Activated effector memory CD4-positive, alpha-beta T cell treated with Interleukin-2 at 50 U/mL for 16 hours (primary cell): ENCODE results near the gene SSTR3.
"Not testable (repeated sequence)": the region's sequence is repeated elsewhere in the genome, so short reads cannot be mapped to it uniquely, and the experiment has no call there.

Experiments
- DNase-seq: peaks from one replicate; pipeline ENCODE4 v3.0.0-alpha.2; 2020

Gene SSTR3

DNA sequence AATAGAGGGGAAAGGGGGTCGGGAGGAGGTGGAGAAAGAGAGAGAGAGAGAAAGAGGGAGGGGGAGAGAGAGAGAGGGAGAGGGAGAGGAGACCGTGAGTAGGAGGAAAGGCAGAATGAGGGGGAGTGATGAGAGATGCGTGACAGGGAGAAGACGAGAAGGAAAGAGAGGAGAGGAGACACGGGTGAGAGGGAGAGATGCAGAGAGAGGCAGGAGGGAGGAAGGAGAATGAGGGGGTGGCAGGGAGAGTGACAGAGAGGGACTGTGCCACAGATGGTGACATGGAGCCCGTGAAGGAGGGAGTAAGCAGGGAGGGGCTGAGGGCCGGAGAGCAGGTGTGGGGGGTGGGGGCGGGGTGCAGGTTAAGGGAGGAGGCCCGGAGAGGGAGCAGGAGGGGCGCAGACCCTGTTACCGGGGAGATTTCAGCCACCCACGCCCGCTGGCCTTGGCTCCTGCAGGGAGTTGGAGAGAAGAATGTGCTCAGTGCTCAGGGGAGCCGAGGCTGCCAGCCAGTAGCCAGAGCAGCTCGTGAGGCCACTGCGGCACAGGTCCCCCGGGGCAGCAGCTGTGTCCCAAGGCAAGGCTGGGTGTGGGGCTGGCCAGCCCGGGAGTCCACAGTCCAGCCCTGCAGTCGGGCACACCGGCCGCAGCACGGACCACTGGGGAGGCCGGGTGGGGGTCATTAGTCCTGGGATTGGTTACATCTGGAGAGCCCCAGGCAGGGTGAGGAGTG is at the start of gene SSTR3:
Gene SSTR3, minus strand, starts transcription at position 304 of the 733 bp plus-strand sequence. CDS start 4,674 bp downstream, outside the sequence.
- no peak for DNase-seq

DNA sequence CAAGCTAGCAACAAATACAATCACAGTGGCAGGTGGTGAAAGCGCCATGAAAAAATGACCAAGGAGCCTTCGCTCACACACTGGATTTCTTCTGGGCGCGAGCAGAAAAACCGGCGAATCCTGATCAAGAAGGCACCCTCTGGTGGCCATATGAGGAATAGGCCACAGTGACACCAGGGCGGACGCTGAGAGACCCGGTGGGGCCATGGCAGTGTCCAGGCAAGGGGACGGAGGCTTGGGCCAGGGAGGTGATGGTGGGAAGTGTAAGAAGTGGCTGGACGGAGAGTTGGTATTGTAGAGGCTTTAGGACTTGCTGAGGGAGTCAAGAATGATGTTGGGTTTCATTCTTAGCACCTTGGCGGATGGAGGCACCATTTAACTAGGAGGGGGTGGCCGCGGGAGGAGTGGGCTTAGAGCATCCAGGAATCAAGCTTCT is 48.6 kb upstream of the SSTR3 start:
- no peak for DNase-seq

DNA sequence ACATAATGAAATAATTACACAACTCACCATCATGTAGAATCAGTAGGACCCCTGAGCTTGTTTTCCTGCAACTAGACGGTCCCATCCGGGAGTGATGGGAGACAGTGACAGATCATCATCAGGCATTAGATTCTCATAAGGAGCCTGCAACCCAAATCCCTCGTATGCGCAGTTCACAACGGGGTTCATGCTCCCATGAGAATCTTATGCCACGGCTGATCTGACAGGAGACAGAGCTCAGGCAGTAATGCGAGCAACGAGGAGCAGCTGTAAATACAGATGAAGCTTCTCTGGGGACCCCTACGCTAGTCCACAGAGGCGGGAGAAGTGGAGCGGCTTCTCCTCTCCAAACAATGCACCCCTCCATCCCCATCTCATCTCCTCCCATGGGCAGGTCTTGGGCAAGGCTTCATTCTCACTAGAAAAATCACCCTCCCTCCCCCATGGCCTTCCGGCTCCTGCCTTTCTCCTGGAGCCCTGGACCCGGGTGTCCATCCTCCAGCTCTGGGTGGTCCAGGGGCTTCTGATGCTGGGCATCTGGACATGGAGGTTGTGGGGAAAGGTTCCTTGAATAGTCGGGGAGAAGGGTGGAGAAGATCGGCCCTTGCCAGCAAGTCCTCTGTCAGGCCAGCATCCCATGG is 48.0 kb upstream of the SSTR3 start:
- DNase-seq = no peak

- no peak for DNase-seq
Observed at GRCh38 chr22:37259540-37260029, 47.3 kb upstream of the SSTR3 start.

DNA sequence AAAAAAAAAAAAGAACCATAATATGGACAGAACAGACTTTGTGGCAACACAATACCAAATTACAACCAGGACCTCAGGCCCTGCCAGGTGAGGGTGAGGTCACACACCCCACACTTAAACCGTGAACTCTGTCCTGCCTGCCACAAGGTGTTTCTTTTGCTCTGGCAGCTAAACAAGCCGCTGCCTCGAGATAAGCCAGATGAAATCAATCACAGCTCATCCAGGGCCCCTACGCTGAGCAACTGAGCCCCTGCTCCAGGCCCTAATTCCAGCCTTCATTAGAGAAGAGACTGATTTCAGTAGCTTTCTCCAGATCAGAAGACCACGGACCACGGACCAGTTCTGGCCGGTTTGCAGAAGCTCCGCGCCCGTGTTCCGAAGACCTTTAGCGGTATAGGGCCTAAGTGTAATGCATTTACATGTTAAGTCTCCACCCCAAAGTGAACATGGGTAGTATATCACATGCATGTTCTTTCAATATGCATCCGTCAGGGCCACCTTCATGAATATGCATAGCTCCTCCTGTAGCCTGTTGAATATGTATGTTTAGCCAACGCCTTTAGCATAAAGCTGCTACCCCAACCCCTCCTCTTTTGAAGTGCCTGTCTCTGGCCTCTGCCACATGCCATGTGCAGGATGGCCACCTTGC is 46.6 kb upstream of the SSTR3 start:
- no peak for DNase-seq

DNA sequence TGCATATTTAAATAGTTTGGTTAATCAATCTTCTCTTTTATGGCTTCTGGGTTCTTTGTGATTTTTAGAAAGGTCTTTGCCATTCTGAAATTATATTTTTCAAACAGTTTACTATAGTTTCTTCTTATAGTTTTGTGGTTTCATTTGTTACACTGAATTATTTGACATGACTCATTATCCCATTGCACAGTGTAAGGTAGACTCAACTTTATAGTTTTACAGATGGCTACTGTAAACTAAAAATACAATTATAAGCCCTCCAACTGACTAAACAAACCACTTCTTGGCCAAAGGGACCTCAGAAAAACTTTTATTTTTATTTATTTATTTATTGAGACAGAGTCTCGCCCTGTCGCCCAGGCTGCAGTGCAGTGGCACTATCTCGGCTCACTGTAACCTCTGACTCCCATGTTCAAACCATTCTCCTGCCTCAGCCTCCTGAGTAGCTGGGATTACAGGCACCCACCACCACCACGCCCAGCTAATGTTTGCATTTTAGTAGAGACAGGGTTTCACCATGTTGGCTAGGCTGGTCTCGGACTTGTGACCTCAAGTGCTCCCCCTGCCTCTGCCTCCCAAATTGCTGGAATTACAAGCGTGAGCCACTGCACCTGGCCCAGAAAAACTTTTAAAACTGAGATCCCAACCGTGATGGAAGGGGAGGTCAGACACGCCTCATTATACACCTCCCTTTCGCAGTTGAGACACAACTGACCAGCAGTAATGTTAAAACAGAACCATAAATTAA is 45.9 kb upstream of the SSTR3 start:
- no peak for DNase-seq

GRCh38 chr22:37256075-37256726 is 43.9 kb upstream of the SSTR3 start:
- DNase-seq = no peak

DNA sequence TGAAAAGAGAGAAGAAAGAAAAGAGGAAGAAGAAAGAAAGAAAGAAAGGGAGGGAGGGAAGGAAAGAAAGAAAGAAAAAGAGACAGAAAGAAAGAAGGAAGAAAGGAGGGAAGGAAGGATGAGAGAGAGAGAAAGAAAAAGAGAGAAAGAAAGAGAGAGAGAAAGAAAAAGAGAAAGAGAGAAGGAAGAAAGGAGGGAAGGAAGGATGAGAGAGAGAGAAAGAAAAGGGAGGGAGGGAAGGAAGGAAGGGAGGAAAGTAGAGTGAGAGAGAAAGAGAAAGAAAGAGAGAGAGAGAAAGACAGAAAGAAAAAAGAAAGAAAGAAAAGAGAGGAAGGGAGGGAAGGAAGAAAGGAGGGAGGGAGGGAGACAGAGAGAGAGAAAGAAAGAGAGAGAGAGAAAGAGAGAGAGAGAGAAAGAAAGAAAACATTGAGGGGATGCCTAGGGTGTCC is 43.3 kb upstream of the SSTR3 start:
- no peak for DNase-seq

DNA sequence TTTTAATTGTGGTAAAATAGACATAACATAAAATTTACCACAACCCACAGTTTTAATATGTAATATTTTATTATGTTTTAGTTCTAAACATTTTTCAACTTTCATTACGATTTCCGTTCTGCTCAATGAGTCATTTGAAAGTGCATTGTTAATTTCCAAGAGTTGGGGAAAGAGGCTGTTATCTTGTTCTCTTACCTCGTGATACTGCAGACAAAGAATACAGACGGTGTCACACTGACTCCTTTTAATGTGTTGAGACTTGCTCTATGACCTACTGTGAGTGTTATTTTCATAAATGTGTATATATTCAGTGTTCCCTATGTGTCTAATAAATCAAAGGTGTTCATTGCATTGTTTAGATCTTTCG is 42.6 kb upstream of the SSTR3 start:
- no peak for DNase-seq

- DNase-seq = no peak
Observed at GRCh38 chr22:37254209-37254866, 42.1 kb upstream of the SSTR3 start.

GRCh38 chr22:37253126-37253660 is 40.9 kb upstream of the SSTR3 start:
- DNase-seq = no peak

- not testable (repeated sequence) for DNase-seq
Observed at GRCh38 chr22:37251836-37252235, 39.6 kb upstream of the SSTR3 start.

DNA sequence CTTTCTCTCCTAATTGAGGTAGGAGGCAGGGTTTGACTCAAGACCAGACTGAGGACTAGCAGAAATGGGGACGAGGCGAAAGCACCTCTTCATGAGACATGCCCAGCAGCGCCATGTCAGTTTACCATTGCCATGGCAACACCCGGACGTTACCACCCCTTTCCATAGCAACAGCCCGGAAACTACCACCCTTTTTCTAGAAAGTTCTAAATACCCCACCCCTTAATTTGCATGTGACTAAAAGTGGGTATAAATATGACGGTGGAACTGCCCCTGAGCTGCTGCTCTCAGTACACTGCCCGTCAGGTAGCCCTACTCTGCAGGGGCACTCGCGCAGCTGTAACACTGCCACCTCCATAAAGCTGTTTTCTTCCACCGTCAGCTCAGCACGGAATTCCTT is 37.7 kb upstream of the SSTR3 start:
- no peak for DNase-seq

DNA sequence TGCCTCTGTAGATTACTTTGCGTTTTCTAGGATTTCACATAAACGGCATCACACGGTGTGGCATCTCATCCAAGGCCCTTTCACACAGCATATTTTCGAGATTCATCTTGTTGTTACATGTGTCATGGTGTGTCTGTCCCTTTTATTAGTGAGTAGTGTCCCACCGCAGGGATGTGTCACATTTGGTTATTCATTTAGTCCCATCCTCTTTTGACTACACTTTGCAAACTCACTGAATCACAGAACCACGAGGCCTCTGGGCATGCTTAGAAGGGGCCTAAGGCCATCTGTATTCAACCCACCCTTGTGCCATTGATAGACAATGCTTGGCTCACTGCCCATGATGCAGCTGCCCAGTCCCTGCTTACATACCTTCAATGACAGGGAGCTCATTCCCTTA is 36.0 kb upstream of the SSTR3 start:
- no peak for DNase-seq

- DNase-seq = no peak
Observed at GRCh38 chr22:37245740-37246139, 33.5 kb upstream of the SSTR3 start.

DNA sequence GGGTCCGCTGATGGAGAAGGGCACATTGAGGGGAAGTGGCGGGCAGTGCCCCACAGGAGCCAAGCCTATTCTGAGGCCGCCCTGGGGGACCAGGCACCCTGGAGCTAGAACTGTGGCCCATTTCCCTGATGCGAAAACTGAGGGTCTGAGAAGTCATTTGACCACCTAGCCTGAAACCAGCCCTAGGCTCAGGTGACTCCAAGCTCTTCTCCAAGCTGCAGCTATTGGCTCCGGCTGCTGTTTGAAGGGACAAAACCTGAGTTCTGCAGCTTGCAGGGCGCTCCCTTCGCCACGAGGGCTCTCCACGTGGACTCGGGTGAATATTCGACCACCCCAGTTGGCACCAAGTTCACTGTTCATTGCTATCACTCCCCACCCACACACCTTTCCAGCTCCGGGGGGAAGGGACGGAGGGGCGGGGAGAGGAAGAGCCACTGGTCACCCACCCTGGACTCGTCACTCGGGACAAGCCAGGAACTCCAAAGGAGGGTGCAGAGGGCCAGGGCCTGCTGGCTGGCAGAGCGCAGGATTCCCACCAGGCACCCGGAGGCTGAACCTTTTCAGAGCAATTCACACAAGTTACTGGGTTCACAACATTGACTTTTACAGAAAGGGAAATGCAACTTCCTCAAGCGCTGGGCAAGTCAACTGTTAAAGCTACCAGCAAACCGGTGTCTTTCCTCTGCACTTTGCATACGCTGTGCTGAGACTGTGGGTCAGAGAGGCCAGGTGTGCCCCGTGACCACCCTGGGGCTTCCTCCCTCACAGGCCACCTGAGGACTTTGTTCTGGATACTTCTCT is 32.8 kb upstream of the SSTR3 start:
- no peak for DNase-seq

- DNase-seq = peak; percentile 86
Observed at GRCh38 chr22:37244114-37244921, 32.0 kb upstream of the SSTR3 start, which contains the start of gene RAC2. TSS of gene RAC2 (minus strand) at chr22:37244269. CDS start at chr22:37244148, 121 bp downstream.

DNA sequence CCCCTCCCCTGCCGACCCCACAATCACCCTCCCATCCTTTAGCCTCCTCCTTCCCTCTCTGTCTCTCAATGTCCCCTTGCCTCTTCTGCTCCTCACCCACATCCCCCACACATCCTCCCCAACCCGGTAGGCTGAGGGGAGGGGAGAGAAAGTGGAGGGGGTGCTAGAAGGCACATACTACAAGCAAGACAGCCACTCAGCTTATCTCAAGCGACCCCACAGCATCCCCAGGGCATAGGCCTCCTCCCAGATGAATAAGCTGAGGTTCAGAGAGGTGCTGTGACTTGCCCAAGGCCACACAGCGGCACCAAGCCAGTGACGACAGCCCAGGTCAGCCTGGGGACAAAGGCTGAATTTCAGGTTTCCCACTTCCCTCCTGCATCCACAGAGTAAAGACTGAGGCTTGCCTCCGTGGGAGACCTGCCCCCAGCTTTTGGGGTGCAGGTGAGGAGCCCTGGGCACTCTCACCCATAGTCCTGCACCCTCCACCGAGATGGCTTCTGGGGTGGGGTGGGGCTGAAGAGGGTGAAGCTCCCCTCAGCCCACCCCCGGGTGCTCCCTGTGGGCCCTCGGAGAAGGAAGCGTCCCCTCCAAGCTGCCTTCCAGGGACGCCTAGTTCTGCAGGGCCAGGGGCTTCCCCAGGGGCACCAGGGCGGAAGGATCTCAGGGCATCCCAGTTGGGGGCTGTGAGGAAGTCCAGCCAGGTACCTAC is 31.3 kb upstream of the SSTR3 start:
- no peak for DNase-seq

DNA sequence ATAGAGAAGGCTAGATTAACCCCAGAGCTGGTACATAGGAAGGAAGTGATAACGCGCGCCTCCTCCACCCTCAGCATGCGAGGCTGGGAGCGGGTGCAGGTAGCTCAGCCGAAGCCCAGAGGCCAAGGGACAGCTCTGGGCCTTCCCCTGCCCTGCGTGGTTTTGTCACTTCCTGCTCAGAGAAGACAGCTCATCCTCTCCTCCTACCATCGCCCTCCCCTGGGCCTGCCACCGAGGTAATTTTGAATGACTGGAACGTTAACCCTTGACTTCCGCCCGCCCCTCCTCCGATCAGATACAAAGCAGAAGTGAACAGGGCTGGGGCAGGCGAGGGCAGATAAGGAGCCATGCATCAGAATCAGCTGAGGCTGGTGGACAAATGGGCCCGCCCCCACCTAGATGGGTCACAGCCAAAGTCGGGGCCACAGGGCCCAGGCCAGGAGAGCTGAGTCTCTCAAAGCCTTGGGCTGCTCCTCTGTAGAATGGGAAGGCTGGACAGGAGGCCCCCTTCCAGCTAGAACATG is 30.2 kb upstream of the SSTR3 start:
- peak; percentile 84 for DNase-seq
